Retinal pigment epithelial cell (primary cell): ENCODE data around the gene USP35.

ENCODE experiments used
- DNase-seq: peaks from one replicate; pipeline ENCODE4 v3.0.0-alpha.2; 2010; ENCODE audit warnings: low read depth
- H3K4me3 ChIP-seq: 2 replicates; pipeline ENCODE4 v1.5.1; 2011; ENCODE audit warnings: mild to moderate bottlenecking, low read length, control low read depth, moderate library complexity
- TF ChIP-seq, protein P1 (sequence below): conservative IDR thresholded peaks from 2 replicates; pipeline ENCODE4 v1.5.1; 2011; ENCODE audit warnings: low read depth, low read length, control low read depth, inconsistent platforms

Gene USP35

DNA sequence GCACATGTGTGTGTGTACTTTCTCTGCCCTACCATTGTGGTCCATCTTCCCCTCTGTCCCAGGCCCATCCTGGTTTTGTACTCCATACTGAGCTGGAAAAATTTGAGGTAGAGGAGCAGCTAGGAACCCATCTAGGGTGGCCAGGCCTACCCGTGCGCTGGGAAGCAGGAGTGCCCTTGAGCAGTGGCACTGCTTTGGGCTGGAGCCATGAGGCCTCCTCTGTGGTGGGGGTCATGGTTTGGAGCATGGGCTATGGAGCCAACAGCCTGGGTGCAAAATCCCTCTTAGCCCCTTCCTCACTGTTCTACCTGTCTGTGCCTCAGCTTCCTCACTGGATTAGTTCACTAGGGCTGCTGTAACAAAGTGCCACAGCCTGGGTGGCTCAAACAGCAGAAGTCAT, 27.4 kb upstream of the USP35 start:
- TF ChIP-seq, protein P1, sequence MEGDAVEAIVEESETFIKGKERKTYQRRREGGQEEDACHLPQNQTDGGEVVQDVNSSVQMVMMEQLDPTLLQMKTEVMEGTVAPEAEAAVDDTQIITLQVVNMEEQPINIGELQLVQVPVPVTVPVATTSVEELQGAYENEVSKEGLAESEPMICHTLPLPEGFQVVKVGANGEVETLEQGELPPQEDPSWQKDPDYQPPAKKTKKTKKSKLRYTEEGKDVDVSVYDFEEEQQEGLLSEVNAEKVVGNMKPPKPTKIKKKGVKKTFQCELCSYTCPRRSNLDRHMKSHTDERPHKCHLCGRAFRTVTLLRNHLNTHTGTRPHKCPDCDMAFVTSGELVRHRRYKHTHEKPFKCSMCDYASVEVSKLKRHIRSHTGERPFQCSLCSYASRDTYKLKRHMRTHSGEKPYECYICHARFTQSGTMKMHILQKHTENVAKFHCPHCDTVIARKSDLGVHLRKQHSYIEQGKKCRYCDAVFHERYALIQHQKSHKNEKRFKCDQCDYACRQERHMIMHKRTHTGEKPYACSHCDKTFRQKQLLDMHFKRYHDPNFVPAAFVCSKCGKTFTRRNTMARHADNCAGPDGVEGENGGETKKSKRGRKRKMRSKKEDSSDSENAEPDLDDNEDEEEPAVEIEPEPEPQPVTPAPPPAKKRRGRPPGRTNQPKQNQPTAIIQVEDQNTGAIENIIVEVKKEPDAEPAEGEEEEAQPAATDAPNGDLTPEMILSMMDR: no peak
- H3K4me3 ChIP-seq: no peak overlapping the region
- DNase-seq: no peak

DNA sequence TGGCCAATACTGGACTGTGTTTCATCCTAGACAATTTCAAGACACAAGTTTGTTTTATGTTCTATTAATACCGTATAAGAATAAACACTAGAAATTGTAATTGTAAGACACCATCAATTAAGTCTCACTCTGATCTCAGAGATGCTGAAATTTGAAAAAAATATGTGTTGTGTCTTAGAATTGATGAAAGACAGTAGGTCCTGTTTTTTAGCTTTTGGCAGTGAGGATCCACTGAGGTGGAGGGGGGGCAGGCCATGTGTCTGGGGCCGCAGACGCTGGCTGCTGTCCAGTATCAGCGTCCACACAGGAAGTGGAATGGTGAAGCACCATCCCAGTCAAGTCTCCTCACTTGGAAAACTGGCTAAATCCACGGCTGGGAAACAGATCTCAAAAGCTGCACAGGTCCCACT, 26.8 kb upstream of the USP35 start:
- no peak overlapping the region for H3K4me3 ChIP-seq
- TF ChIP-seq, protein P1: no peak
- DNase-seq: no peak

DNA sequence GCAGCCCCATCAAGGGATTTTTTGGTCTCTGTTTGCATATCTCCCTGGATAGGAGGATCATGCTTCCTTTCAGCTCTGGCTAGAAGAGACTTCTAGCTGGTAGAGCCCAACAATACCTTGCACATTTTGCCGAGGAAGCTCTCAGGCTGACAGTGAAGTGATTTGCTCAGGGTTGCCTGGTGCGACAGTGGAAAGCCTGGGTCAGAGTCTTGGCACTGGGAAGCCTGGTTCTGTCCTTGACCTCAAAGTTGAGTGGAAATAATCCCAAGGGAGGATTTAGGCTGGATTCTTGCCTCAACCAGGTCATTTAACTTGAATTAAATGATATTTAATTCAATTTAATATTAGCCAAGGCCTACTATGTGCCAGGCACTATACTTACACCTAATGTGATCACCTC, 24.9 kb upstream of the USP35 start:
- TF ChIP-seq, protein P1: no peak
- no peak for DNase-seq

DNA sequence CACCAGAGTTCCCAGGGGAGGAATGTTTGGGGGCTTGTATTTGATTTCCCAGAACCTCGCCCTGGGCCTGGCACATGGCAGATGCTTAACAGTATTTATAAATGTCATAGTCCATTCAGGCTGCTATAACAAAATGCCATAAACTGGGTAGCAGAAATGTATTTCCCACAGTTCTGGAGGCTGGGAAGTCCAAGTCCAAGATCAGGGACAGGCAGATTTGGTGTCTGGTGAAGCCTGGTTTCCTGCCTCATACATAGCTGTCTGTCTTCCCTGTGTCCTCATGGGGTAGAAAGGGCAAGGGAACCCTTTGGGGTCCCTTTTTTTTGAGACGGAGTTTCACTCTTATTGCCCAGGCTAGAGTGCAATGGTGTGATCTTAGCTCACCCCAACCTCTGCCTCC, 24.2 kb upstream of the USP35 start:
- TF ChIP-seq, protein P1: no peak
- no peak overlapping the region for H3K4me3 ChIP-seq
- DNase-seq: no peak

More for the DNA sequence above, 24.9 kb upstream of the USP35 start:
- no peak overlapping the region for H3K4me3 ChIP-seq

DNA sequence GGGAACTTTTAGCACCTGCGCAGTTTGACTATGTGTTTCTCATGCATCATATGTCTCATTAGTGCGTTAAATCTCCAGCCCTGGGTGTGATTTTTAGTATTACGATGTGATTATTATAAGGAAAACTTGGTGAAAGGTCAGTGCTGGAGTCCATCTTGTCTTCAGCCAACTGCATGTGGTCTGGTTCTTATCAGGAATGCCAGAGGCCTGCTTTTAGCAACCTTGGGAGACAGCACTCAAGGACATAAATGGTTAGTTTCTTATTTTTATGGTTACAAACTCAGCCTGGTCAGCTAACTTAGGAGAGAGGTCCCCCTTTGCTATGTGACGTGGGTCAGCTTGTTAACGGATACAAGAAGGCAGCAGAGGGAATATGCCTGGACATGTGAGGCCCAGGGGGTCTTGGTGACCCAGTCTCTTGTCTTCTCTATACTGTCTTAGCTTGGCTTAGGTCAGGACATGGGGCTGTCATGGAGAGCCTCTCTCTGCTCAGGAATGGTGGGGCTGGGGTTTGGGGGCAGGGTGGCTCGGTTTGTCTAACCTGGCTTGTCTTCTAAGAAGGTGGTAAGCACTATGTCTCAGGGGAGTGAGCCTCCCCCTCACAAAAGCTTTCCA, 21.8 kb upstream of the USP35 start:
- no peak overlapping the region for H3K4me3 ChIP-seq
- TF ChIP-seq, protein P1: no peak
- DNase-seq: no peak

DNA sequence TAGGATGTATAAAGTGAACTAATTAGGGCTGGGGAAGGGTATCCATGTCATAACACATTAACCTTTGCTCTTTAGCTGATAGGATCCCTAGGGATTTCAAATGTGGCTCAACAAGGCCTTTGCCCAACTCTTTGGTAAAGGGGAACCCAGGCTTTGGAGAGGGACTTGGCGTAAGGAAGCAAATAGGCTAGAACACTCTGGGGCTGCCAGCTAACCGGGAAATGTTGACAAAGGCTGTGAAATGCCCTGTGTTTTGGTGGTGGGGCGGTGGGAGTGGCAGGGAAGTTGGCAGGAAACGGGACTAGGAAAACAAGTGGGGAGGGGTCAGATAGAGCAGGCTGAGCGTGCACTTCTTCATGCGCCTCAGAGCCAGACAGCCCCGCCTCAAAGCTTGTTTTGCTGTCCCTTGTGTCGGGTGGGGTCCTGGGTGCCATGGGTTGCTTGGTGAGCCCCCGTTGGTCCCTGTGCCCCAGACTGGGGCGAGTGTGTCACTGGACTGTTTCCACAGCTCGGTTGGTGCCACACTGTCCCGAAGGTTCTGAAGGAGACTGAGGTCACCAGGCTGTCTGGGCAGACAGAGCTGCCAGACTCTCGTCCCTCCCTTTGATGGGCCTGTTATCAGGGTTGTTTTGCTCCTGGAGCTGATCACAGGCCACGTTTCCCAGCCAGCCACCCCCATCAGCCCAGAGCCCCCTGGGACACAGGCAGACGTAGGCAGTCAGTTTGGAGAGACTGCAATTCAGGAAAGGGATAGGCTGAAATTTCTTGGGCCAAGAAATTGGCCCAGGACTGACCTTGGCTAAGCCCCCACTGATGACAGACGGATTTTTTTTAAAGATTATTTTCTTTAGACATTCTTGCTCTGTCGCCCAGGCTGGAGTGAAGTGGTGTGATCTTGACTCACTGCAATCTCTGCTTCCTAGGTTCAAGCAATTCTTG, 19.9 kb upstream of the USP35 start:
- no peak overlapping the region for H3K4me3 ChIP-seq
- TF ChIP-seq, protein P1: no peak

More for the DNA sequence above, 19.9 kb upstream of the USP35 start:
- DNase-seq: peak; percentile 83
